HG03097 (cell line): ENCODE data around the gene NUDC.
"Not testable (repeated sequence)": the region's sequence is repeated elsewhere in the genome, so short reads cannot be mapped to it uniquely, and the experiment has no call there.

ENCODE experiments used
- ATAC-seq: cut with Tn5 transposase; IDR thresholded peaks from one replicate; pipeline ENCODE4 v1.9.1; 2021; ENCODE audit not compliant: unreplicated experiment, low FRiP score

NUDC gene

GRCh38 chr1:26910343-26911160, 11.0 kb upstream of the NUDC start:
- ATAC-seq: no peak

DNA sequence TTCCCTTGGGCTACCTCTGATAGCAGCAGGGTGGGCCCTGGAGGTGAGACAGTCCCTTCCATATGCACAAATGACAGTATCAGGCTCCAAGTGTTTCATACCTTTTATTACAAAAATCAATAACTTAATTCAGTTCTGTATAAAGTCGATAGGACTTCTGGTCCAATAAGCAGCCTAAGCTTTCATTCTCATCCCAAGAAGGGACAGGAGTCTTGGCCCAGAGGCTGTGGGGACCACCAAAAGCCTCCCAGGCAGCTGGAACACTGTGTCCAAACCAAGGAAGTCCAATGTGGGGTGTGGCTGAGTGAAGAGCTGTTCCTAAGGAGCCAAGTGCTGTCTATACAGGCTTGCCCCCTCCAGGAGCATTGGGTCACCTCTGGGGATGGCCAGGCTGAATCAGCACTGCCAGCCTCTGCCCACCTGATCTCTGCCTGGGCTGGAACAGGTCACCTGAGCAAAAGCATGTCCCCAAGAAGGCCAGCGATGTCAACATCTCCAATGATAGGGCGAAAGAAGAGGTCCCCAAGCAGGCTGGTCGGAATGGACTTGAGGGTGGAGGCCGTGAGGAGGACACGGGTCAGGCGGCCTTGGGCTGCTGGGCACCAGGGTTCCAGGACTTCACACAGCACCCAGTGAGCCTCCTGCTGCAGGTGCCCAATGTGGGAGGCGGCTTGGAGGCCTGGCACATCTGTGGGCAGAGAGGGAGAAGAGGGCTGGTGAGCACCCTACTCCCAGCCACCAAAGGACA, 10.0 kb upstream of the NUDC start:
- ATAC-seq: no peak

DNA sequence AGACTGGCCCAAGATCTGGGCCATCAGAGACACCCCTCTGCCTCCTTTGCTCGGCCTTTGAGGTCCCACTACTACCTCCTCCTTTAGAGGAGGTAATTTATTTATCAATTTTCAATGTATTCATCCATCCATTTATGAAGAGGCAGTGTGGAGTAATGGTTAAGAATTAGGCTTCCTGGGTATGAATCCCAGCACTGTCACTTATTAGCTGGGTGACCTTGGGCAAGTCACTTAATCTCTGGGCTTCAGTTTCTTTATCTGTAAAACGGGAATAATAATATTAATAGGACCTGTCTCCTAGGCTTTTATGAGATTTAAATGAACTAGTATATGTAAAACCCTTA, 9.4 kb upstream of the NUDC start:
- no peak for ATAC-seq

DNA sequence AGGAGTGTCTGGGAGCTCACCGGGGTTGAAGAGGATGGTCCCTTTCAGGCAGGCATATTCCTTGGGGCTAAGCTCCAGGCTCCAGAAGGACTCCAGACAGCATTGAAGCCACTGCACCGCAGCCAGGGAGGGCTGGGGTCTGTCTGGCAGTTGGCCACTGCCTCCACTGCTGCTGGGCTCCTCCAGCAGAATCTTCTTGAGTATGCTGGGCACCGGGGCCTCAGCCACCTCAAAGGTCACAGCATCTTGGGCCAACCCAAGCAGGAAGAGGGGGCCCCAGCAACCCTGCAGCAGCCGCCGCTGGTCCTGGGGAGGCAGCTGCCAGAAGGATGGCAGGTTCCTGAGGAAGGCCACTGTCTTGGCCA, 8.2 kb upstream of the NUDC start:
- no peak for ATAC-seq

DNA sequence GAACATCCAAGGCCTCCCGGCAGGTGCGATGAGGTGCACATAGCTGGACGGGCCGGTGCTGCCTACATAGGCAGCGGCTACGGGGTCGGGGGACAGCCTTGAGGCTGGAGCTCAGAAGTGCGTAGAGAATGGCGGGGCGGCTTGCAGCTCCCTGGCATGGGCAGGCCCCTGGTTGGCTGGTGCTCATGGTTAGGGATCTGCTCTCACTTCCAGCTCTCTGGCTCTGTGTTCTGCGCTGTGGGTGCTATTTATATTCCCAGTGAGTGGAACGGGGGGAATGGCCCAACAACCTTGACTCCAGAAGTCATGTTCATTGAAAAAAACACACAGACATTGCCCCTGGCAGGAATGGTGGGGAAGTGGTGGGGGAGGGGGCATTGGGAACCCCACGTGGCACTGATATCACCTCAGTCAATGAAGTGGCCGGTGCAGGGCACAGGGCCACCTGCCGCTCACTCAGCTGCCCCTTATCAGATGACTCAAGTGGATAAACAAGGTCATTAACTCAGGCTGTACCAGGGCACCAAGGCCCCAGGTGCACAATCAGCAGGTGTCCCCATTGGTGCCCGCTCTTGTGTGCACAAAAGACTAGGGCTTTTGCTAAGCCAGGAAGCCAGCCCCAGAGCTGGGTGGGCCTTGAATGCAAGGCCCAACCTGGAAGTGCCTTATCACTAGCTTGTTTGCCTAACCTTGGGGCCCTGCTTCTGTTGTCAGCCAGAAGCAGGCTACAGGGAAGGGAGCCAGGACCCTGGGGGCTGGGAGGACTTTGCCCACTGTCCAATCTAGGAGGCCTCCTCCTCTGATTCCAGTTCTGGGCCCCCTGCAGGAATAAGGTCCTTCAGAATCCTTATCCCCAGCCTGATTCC, 7.6 kb upstream of the NUDC start, which contains the start of gene NR0B2:
TSS of gene NR0B2 (minus strand) at position 222 of the 866 bp plus-strand sequence. CDS start at position 187, 35 bp downstream.
- ATAC-seq: no peak

DNA sequence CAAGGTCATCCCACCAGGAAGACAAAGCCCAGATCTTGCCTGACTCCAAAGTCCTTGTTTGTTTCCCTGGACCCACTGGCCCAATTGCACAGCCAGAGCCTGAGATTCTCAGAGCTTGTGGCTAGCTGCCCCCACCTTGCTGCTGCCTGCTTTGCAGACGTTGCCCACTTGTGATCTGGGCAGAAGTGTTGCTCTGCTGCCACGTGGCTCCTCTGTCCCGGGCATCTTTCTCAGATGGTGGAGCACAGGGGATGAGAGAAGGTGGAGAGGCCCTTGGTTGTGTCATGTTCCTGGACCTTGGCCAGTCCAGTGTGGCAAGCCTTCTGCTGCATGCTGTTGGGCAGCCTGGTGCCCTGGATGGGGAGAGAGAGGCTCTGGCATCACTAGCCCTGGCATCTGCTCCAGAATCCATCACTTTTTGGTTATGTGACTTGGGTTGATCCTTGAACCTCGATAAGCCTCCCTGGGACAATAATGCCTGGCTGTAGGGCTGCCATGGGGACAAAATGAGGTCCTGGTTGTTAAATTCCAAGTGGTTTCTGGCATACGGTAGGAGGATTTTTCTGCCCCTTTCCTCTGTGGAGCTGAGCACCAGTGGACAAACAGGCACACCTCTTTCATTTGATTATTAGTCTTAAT, 6.2 kb upstream of the NUDC start:
- ATAC-seq: no peak

GRCh38 chr1:26921126-26921539, 410 bp upstream of the NUDC start:
- ATAC-seq: no peak

DNA sequence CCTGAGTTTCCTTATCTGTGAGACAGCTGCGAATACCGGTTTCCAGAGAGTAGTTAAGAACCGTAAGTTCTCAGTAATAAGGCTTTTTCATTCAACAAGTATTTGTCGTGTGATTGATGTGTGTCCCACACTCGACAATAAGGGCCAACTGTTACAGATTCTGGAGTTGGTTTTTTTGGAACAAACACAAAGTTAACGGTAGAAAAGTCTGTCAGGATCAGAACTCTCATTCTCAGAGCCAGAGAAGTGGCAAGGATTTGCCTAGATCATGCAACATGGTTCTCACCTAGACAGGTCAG, 837 bp downstream of the NUDC start:
- no peak for ATAC-seq

DNA sequence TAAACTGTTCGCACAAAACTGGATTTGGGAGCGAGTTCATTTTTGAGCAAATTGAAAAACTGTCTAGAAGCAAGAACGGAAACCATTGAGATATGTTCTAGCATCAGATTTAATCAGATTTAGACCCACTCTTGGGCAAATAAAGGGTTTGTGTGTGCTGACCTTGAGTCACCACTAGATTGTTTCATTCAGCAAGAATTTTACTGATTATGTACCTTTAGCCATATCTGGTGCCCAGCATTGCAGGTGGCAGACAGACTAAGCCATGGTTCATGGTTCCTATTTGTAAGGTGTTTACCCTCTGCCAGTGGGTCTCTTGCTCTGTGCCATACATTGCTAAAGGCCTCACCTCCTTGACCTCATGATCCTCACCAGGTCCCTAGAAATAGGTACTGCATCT, 1.4 kb downstream of the NUDC start:
- no peak for ATAC-seq

- no peak for ATAC-seq
Measured at GRCh38 chr1:26923711-26924110, 2.2 kb downstream of the NUDC start.

GRCh38 chr1:26932531-26932930, 11.0 kb downstream of the NUDC start:
- no peak for ATAC-seq

DNA sequence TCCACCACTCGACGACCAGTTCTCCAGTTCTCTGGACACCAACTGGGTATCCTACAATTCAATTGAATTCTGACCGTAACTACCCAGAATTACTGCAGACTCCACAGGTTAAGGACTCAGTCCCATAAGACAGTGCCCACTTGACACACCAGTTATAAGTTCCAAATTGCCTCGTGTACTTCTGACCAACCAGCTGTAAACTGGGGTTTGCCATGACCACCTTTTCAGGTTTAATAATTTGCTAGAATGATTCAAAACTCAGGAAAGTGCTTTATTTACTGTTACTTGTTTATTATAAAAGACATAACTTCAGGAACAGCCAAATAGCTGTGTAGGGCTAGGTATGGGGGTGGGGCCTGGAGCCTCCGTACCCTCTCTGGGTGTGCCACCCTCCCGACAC, 15.3 kb downstream of the NUDC start:
- no peak for ATAC-seq

DNA sequence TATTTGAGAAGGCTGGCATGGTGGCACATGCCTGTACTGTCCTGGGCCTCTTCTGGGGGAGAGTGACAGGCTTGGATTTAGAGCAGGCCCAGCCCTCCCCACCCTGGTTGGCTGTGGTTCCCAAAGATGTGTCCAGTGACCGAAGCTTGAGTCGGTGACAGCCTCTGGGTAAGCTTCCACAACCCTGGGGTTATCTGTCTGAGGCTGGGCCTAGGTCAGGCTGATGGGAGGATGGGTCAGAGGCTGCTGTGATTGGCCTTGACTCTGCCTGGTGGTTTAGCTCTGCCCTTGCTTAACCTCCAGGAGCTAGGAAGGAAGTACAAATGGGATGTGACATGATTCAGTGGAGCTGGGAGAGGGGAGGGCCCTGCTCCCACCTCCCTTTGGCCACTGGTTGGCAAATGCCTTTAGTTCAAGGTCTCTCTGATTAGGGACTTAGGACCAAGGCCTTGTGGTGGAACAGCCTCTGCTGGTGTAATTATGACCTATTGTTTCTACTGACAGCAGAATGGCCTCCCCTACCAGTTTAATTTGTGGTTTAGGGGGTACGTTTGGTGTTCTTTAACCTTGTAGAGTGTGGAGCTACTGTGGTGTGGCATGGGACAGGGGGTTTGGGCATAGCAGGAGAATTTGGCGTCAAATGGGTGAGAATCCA, 16.6 kb downstream of the NUDC start:
- no peak for ATAC-seq

DNA sequence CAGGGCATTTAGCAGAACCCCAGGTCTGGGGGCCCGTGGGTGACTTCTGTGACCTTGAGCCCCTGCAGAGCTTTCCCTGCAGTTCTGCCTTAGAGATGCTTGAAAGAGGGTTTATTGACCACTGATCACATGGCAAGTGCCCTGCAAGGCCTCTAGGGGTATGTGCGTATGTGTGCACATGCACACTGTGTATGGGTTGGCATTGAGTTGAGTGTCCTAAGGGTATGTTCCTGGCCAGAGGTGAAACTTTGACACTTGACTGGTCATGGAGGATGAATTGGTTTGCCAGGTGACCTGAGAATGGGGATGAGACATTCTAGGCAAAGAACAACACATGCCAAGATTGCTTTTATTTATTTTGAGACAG, 17.1 kb downstream of the NUDC start:
- ATAC-seq: no peak

DNA sequence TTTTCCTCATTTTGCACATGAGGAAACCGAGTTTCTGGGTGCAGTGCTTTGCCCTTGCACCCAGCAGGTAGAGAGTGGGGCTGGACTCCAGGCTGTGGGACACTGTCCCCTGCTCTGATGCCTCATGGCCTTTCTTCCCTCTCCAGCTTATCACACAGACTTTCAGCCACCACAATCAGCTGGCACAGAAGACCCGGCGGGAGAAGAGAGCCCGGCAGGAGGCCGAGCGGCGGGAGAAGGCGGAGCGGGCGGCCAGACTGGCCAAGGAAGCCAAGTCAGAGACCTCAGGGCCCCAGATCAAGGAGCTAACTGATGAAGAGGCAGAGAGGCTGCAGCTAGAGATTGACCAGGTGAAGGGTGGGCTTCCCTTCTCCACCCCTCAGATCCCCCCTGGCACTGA, 19.8 kb downstream of the NUDC start:
- no peak for ATAC-seq

DNA sequence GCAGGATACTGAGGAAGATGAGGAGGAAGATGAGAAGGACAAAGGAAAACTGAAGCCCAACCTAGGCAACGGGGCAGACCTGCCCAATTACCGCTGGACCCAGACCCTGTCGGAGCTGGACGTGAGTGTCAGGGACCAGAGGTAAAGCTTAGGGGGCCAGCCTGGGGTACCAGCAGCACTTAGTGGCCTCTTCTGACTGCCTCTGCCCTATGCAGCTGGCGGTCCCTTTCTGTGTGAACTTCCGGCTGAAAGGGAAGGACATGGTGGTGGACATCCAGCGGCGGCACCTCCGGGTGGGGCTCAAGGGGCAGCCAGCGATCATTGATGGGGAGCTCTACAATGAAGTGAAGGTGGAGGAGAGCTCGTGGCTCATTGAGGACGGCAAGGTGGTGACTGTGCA, 21.1 kb downstream of the NUDC start:
- no peak for ATAC-seq

DNA sequence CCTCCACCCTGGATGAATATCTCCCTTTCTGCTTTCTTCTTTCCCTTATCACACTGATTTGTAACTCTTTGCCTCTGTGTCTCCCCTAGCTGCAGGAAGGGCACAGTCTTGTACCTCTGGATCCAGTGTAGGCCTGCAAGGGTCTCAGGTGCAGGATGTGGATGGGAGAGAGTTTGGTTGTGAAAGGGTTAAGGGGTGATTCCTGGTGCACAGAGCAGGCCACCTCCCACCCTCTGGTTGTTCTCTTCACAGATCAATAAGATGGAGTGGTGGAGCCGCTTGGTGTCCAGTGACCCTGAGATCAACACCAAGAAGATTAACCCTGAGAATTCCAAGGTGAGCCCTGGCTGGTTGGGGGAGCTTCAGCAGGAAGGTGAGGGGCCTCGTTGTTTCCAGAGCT, 23.6 kb downstream of the NUDC start:
- no peak for ATAC-seq

DNA sequence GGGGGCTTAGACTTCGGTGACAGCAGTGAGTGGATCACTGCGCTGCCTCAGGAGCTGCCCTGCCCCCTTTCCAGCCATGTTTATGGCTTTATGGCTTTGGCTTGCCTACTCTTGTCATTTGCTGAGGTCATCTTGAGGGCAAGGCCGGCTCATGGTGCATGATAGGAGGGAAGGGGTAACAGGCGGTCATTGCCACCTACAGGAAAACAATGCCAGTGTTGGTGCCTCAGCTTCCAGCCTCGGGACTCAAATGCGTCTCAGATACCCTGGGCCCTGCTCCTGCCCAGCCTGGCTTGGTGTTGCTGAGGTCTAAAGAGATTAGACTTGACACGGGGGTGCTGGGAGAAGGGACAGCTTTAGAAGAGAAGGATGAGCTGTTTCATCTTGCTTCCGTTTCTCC, 24.2 kb downstream of the NUDC start:
- no peak for ATAC-seq

- no peak for ATAC-seq
Measured at GRCh38 chr1:26946270-26946669, 24.7 kb downstream of the NUDC start.

- not testable (repeated sequence) for ATAC-seq
Measured at GRCh38 chr1:26948725-26949057, 27.1 kb downstream of the NUDC start.
